Activated CD8-positive, alpha-beta T cell treated with anti-CD3 and anti-CD28 coated beads for 36 hours (primary cell): Measurements from ENCODE around the gene ARHGAP4. TPM values are rescaled to one million over a fixed set of nuclear protein-coding genes. Genes with fewer than 3 reads are reported as not detected.

Source experiments
- ATAC-seq: fragments of 200-7000 bp; cut with Tn5 transposase; one replicate; pipeline ENCODE4 v1.10.0; 2021; ENCODE audit warnings: mild to moderate bottlenecking, moderate library complexity
- CTCF ChIA-PET: fragments of 350-600 bp; sonication (Branson Sonifier 250); formaldehyde crosslinking; loops from one replicate; lab custom pipeline; 2021; ENCODE audit warnings: antibody characterized with exemption; lab: Charles Lee
- POLR2A ChIA-PET: fragments of 350-600 bp; sonication (Branson Sonifier 250); formaldehyde crosslinking; loops from one replicate; lab custom pipeline; 2021; ENCODE audit warnings: antibody characterized with exemption; lab: Charles Lee
- DNase-seq: peaks from one replicate; pipeline ENCODE4 v3.0.0-alpha.2; 2020
- H3K27ac Mint-ChIP-seq: one replicate; pipeline ENCODE4 v1.8.0; 2021; ENCODE audit warnings: mild to moderate bottlenecking, mixed read lengths
- H3K27me3 Mint-ChIP-seq: one replicate; pipeline ENCODE4 v1.8.0; 2021; ENCODE audit warnings: mixed read lengths
- H3K36me3 Mint-ChIP-seq: one replicate; pipeline ENCODE4 v1.8.0; 2021; ENCODE audit warnings: low read depth, mixed read lengths
- H3K4me1 Mint-ChIP-seq: one replicate; pipeline ENCODE4 v1.8.0; 2021; ENCODE audit warnings: low read depth, mixed read lengths
- H3K4me3 Mint-ChIP-seq: one replicate; pipeline ENCODE4 v1.8.0; 2021; ENCODE audit warnings: mild to moderate bottlenecking, moderate library complexity, mixed read lengths
- H3K9me3 Mint-ChIP-seq: one replicate; pipeline ENCODE4 v1.8.0; 2021; ENCODE audit warnings: mixed read lengths
- intact Hi-C: fragments of 100-400 bp; cut with micrococcal nuclease; formaldehyde crosslinking; loops from one replicate; pipeline ENCODE4 v1.10.0; 2022
- total RNA-seq, 2 experiments: library from RNA; stranded (reverse); gene quantifications; one replicate each; pipeline ENCODE4 v1.2.3, GENCODE V29; 2021
- TF ChIP-seq, protein P1 (sequence below): fragments of 200-600 bp; IDR thresholded peaks from one replicate; pipeline ENCODE4 v1.8.0; 2022; ENCODE audit warnings: antibody characterized with exemption, mild to moderate bottlenecking

ARHGAP4 gene
- total RNA-seq, 2 experiments from 2014 or later, result 128 to 130 TPM

DNA sequence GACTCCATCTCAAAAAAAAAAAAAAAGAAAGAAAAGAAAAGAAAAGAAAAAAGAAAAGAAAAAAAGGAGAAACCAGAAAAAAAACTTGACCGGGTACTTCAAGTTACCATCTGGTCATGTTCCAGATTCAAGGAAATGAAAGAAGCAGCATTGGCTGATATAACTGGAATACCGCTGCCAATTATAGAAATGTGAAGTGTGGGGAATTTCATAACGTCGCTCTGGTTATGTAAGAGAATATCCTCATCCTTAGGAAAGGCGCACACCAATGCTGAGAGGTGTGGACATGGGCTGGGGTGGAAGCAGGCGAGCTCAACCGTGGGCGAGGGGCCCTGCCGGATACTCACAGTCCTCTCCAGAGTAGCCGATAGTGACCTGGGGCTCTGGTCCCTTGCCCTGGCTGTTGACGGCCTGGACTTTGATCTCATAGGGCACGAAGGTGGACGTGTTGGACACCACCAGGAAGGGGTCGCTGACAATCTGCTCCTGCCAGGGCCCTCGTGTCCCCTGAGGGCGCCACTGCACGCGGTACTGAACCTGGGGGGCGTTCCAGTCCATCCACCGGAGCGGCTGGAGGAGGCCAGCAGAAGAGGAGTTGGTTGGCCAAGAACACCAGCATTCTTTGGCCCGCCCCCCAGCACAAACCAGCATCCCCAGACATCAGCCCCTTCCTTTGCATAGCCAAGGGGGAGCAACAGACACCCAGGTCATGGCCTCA is 59.6 kb downstream of the ARHGAP4 start:
- DNase-seq, result no peak
- Mint-ChIP-seq H3K9me3 (no peaks in the 10 kb centered on the region), H3K36me3 (no peaks in the 10 kb centered on the region), H3K27ac (no peak overlapping the region), H3K27me3 (no peaks in the 10 kb centered on the region), H3K4me1 (no peaks in the 10 kb centered on the region), H3K4me3 (no peak overlapping the region)
- CTCF ChIA-PET, result no interaction called here
- TF ChIP-seq, protein P1, sequence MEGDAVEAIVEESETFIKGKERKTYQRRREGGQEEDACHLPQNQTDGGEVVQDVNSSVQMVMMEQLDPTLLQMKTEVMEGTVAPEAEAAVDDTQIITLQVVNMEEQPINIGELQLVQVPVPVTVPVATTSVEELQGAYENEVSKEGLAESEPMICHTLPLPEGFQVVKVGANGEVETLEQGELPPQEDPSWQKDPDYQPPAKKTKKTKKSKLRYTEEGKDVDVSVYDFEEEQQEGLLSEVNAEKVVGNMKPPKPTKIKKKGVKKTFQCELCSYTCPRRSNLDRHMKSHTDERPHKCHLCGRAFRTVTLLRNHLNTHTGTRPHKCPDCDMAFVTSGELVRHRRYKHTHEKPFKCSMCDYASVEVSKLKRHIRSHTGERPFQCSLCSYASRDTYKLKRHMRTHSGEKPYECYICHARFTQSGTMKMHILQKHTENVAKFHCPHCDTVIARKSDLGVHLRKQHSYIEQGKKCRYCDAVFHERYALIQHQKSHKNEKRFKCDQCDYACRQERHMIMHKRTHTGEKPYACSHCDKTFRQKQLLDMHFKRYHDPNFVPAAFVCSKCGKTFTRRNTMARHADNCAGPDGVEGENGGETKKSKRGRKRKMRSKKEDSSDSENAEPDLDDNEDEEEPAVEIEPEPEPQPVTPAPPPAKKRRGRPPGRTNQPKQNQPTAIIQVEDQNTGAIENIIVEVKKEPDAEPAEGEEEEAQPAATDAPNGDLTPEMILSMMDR, result no peak
- POLR2A ChIA-PET, result no interaction called here
- ATAC-seq, result no peak
- intact Hi-C loops, result no loop called here

DNA sequence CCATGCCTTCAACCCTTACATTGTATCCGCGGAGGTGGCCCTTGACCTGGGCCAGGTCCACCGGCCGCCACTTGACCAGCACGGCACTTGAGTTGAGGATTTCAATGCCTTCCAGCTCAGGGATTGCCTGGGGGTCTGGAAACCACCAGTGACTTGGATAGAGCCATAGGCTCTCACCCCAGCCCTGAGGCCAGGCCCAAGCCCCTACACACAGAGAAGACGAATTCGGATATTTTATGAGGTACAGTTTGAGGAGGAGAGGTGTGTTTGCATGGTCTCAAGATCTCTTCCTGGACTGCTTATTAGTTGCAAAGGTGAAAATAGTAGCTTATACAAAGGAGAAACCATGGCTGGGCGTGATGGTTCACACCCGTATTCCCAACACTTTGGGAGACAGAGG is 60.4 kb downstream of the ARHGAP4 start:
- no peak overlapping the region for H3K27ac Mint-ChIP-seq
- TF ChIP-seq, protein P1, result no peak
- no peaks in the 10 kb centered on the region for H3K4me1 Mint-ChIP-seq
- no peak for DNase-seq
- no peaks in the 10 kb centered on the region for H3K27me3 Mint-ChIP-seq
- no peak for ATAC-seq
- intact Hi-C loops, result no loop called here
- no peaks in the 10 kb centered on the region for H3K9me3 Mint-ChIP-seq
- ChIA-PET CTCF (no interaction called here), POLR2A (no interaction called here)
- H3K4me3 Mint-ChIP-seq, result no peak overlapping the region
- H3K36me3 Mint-ChIP-seq, result no peaks in the 10 kb centered on the region

DNA sequence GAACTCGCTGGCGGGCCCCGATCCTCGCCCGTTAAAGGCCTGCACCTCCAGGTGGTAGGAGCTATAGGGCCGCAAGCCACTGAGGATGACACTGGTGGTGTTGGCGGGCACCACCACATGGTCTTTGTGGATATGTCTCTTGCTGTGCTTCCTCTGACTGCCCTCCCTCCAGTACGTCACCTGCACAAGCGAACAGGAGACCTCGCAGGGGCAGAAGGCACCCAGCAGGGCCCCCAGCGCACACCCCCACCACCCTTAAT is 60.8 kb downstream of the ARHGAP4 start:
- POLR2A ChIA-PET, result no interaction called here
- Mint-ChIP-seq H3K36me3 (no peaks in the 10 kb centered on the region), H3K9me3 (no peaks in the 10 kb centered on the region), H3K4me1 (no peaks in the 10 kb centered on the region), H3K27me3 (no peaks in the 10 kb centered on the region), H3K27ac (no peak overlapping the region), H3K4me3 (no peak overlapping the region)
- ATAC-seq (no peak), DNase-seq (no peak)
- CTCF ChIA-PET, result no interaction called here
- intact Hi-C loops, result no loop called here
- TF ChIP-seq, protein P1, result no peak

DNA sequence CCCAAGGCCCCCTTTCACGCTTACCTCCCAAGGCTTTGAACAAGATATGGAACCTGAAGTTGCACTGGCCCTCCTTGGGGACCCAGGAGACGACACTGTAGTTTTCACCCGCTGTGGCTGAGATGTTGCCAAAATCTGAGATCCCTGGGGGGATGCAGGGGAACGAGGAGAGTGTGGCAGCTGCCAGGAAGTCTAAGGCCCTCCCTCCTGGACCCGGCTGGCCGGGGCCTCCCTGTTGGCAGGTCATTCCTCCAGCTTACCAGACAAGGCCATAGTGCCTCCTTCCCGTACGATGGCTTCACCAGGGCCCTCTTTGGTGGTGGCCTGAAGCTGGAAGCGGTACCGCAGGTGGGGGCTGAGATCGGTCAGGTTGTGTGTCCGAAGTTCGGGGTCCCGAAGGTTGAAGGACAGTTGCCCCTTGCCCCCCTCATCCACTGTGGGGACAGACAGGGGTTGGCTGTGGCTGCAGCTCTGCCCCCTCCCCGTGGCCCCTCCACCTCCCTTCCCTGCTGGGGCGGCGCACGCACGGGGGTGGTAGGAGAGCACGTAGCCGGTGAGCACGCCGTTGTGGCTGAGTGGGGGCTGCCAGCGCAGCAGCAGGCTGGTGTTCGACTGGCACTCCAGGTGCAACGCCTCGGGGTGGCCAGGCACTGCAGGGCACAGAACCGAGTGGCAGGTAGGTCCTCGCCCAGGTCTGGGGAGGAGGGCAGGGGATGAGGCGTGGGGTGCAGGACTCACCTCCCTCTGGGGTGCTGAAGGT is 61.3 kb downstream of the ARHGAP4 start:
- no peaks in the 10 kb centered on the region for H3K9me3 Mint-ChIP-seq
- ATAC-seq (no peak), DNase-seq (no peak)
- H3K4me1 Mint-ChIP-seq, result no peaks in the 10 kb centered on the region
- no peaks in the 10 kb centered on the region for H3K27me3 Mint-ChIP-seq
- ChIA-PET CTCF (no interaction called here), POLR2A (no interaction called here)
- TF ChIP-seq, protein P1, result no peak
- no peak overlapping the region for H3K27ac Mint-ChIP-seq
- H3K36me3 Mint-ChIP-seq, result no peaks in the 10 kb centered on the region
- intact Hi-C loops, result no loop called here
- H3K4me3 Mint-ChIP-seq, result no peak overlapping the region

DNA sequence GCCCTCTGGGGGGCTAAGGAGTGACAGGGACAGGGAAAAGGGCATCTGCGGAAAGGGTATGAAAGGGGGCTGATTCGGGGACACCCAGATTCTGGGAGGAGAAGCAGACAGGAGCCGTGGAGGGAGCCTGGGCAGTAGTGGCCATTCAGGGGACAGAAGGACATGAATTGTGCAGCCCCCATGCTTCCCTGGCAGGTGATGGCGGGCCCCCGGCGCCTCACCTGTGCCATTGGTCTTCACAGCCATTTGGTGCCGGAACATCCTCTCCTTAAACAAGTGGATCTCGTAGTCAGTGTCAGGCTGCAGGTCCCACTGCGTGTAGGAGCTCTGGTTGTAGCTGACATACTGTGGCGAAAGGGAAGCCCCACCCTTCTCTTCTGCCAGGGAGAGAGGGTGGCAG is 62.0 kb downstream of the ARHGAP4 start:
- H3K27me3 Mint-ChIP-seq, result no peaks in the 10 kb centered on the region
- intact Hi-C loops, result no loop called here
- TF ChIP-seq, protein P1, result no peak
- DNase-seq (no peak), ATAC-seq (no peak)
- H3K36me3 Mint-ChIP-seq, result no peaks in the 10 kb centered on the region
- CTCF ChIA-PET, result no interaction called here
- no peak overlapping the region for H3K4me3 Mint-ChIP-seq
- H3K4me1 Mint-ChIP-seq, result no peaks in the 10 kb centered on the region
- H3K27ac Mint-ChIP-seq, result no peak overlapping the region
- POLR2A ChIA-PET, result no interaction called here
- no peaks in the 10 kb centered on the region for H3K9me3 Mint-ChIP-seq
